Activated CD8-positive, alpha-beta memory T cell treated with anti-CD3 and anti-CD28 coated beads for 36 hours (primary cell): ENCODE measurements around the gene LAGE3. TPM values are rescaled to one million over a fixed set of nuclear protein-coding genes. Genes with fewer than 3 reads are reported as not detected.
"Not testable (repeated sequence)": the region's sequence is repeated elsewhere in the genome, so short reads cannot be mapped to it uniquely, and the experiment has no call there.

Experiments used
- CTCF ChIA-PET: fragments of 350-600 bp; sonication (Branson Sonifier 250); formaldehyde crosslinking; loops from one replicate; lab custom pipeline; 2021; ENCODE audit warnings: antibody characterized with exemption; lab: Charles Lee
- POLR2A ChIA-PET: fragments of 350-600 bp; sonication (Branson Sonifier 250); formaldehyde crosslinking; loops from one replicate; lab custom pipeline; 2021; ENCODE audit warnings: antibody characterized with exemption; lab: Charles Lee
- total RNA-seq, 2 experiments: library from RNA; stranded (reverse); gene quantifications; one replicate each; pipeline ENCODE4 v1.2.3, GENCODE V29; 2021

LAGE3 gene
- total RNA-seq, 2 experiments from 2014 or later, result 64.7 to 64.9 TPM

- ChIA-PET CTCF (no interaction called here), POLR2A (no interaction called here)
These were observed 26.7 kb upstream of the LAGE3 start for GRCh38 chrX:154505734-154506133.

- POLR2A ChIA-PET, result no interaction called here
- CTCF ChIA-PET, result no interaction called here
These were observed 23.9 kb upstream of the LAGE3 start for GRCh38 chrX:154502989-154503388.

GRCh38 chrX:154502098-154502497, 23.0 kb upstream of the LAGE3 start:
- ChIA-PET POLR2A (no interaction called here), CTCF (no interaction called here)

- POLR2A ChIA-PET, result interaction anchor here (0.7 kb wide), 1 partner anchor 17 kb away, joined by 4 read pairs; no protein-coding TSS in a partner anchor
- CTCF ChIA-PET, result not testable (repeated sequence)
These were observed 22.3 kb upstream of the LAGE3 start for GRCh38 chrX:154501423-154501822.

GRCh38 chrX:154496591-154497137, 17.6 kb upstream of the LAGE3 start:
- CTCF ChIA-PET, POLR2A ChIA-PET: not testable (repeated sequence)

- ChIA-PET POLR2A (no interaction called here), CTCF (no interaction called here)
These were observed 16.4 kb upstream of the LAGE3 start for GRCh38 chrX:154495472-154495922.

- ChIA-PET CTCF (no interaction called here), POLR2A (no interaction called here)
These were observed 15.6 kb upstream of the LAGE3 start for GRCh38 chrX:154494715-154495114.

GRCh38 chrX:154490414-154491083, 11.5 kb upstream of the LAGE3 start, which contains the start of gene SLC10A3:
SLC10A3 (minus strand) TSS chrX:154490629; CDS start chrX:154488940, 1,689 bp downstream.
- ChIA-PET POLR2A (interaction anchor here (0.5 to 1.1 kb wide), 5 partner anchors 24 to 200 kb away, joined by 3 to 5 read pairs (median 4); partner anchors contain the start of genes G6PD and IKBKG), CTCF (interaction anchor here (1.9 kb wide), 1 partner anchor 36 kb away, joined by 4 read pairs; no protein-coding TSS in a partner anchor)

GRCh38 chrX:154490021-154490413, 10.9 kb upstream of the LAGE3 start:
- CTCF ChIA-PET, result interaction anchor here (1.9 kb wide), 1 partner anchor 37 kb away, joined by 4 read pairs; no protein-coding TSS in a partner anchor

GRCh38 chrX:154489182-154489581, 10.1 kb upstream of the LAGE3 start:
- ChIA-PET CTCF (interaction anchor here (0.8 to 1.9 kb wide), 2 partner anchors 38 to 115 kb away, joined by 3 to 4 read pairs; partner anchors contain the start of gene FLNA), POLR2A (interaction anchor here (1.0 kb wide), 1 partner anchor 25 kb away, joined by 3 read pairs; no protein-coding TSS in a partner anchor)

More at GRCh38 chrX:154490021-154490413, 10.9 kb upstream of the LAGE3 start:
- POLR2A ChIA-PET, result interaction anchor here (1.0 to 1.1 kb wide), 3 partner anchors 24 to 90 kb away, joined by 3 to 5 read pairs (median 4); partner anchors contain the start of genes G6PD and IKBKG

GRCh38 chrX:154488336-154489075, 9.4 kb upstream of the LAGE3 start:
- ChIA-PET CTCF (interaction anchor here (0.7 to 1.9 kb wide), 3 partner anchors 38 to 114 kb away, joined by 3 to 4 read pairs (median 3); partner anchors contain the start of gene FLNA), POLR2A (no interaction called here)

- CTCF ChIA-PET, result no interaction called here
These were observed 8.6 kb upstream of the LAGE3 start for GRCh38 chrX:154487518-154488290.

GRCh38 chrX:154486396-154487207, 7.5 kb upstream of the LAGE3 start, which contains the start of gene UBL4A:
UBL4A (minus strand) TSS chrX:154486615; CDS start chrX:154486584, 31 bp downstream.
- POLR2A ChIA-PET, result interaction anchor here (0.5 kb wide), 1 partner anchor 393 kb away, joined by 13 read pairs; no protein-coding TSS in a partner anchor
- CTCF ChIA-PET, result no interaction called here

More at GRCh38 chrX:154487518-154488290, 8.6 kb upstream of the LAGE3 start:
- POLR2A ChIA-PET, result no interaction called here

GRCh38 chrX:154486052-154486395, 6.9 kb upstream of the LAGE3 start:
- POLR2A ChIA-PET, result interaction anchor here (0.5 kb wide), 1 partner anchor 392 kb away, joined by 13 read pairs; no protein-coding TSS in a partner anchor
- CTCF ChIA-PET, result no interaction called here

GRCh38 chrX:154485150-154486051, 6.3 kb upstream of the LAGE3 start:
- CTCF ChIA-PET, result no interaction called here
- POLR2A ChIA-PET, result interaction anchor here (0.5 kb wide), 1 partner anchor 16 kb away, joined by 4 read pairs; no protein-coding TSS in a partner anchor

GRCh38 chrX:154484255-154485149, 5.4 kb upstream of the LAGE3 start:
- POLR2A ChIA-PET, result interaction anchor here (0.5 kb wide), 1 partner anchor 17 kb away, joined by 4 read pairs; no protein-coding TSS in a partner anchor
- CTCF ChIA-PET, result no interaction called here
